HepG2 (cell line): Measurements from ENCODE around the gene SBNO1. TPM values are rescaled to one million over a fixed set of nuclear protein-coding genes. Genes with fewer than 3 reads are reported as not detected.

Experiments
- ATAC-seq: fragments of 200-7000 bp; cut with Tn5 transposase; 3 replicates; pipeline ENCODE4 v1.9.1; 2020; ENCODE audit warnings: mild to moderate bottlenecking, moderate library complexity
- BruUV-seq: library from RNA; stranded (reverse); fragments of 400-500 nt; replicated peaks from 2 replicates; lab custom pipeline; 2021; lab: Mats Ljungman, UMichigan
- CTCF ChIA-PET: fragments of 300-600 bp; formaldehyde crosslinking; extraction: SDS; loops from one replicate; lab custom pipeline; 2021; ENCODE audit warnings: low total read pairs, inconsistent platforms, low intra/inter-chr PET ratio; lab: Yijun Ruan, JAX
- POLR2A ChIA-PET: fragments of 350-600 bp; sonication (Branson Sonifier 250); formaldehyde crosslinking; loops from one replicate; lab custom pipeline; 2020; ENCODE audit warnings: antibody characterized with exemption, inconsistent platforms; lab: Yijun Ruan, JAX
- DNase-seq: peaks from one replicate; pipeline ENCODE4 v3.0.0-alpha.2; 2015; ENCODE audit warnings: low spot score
- FAIRE-seq: peaks from 3 replicates; lab custom pipeline; 2011; peaks lifted over from hg19 to GRCh38; lab: Jason Lieb, UNC
- H2AFZ ChIP-seq: one replicate; pipeline ENCODE4 v1.6.1; 2011; ENCODE audit warnings: low read length, inconsistent platforms
- H3K27ac ChIP-seq: fragments of 300-600 bp; 3 replicates; pipeline ENCODE4 v1.8.0; 2011; ENCODE audit warnings: mixed run types, mild to moderate bottlenecking, mixed read lengths, low read length, inconsistent platforms; ENCODE audit not compliant: insufficient read depth; ENCODE audit errors: extremely low read length
- H3K27me3 ChIP-seq, 2 experiments: fragments of 200-600 bp in 1 of 2; 2 replicates in 1 of 2; 3 replicates in 1 of 2; pipeline versions ENCODE4 v1.6.0 to v1.8.0; 2011; ENCODE audit warnings: low read length in 2 of 2, mild to moderate bottlenecking in 2 of 2, moderate library complexity in 2 of 2, inconsistent platforms in 1 of 2; ENCODE audit not compliant: insufficient read depth in 2 of 2, control insufficient read depth in 1 of 2
- H3K36me3 ChIP-seq, 2 experiments: fragments of 200-600 bp in 1 of 2; replicated peaks in 1 of 2; 2 replicates in 1 of 2; 3 replicates in 1 of 2; pipeline versions ENCODE4 v1.5.1 to v1.8.0; 2011; ENCODE audit warnings: low read length in 2 of 2, inconsistent platforms in 1 of 2; ENCODE audit not compliant: insufficient read depth in 2 of 2, control insufficient read depth in 1 of 2
- H3K4me1 ChIP-seq: 2 replicates; pipeline ENCODE4 v1.5.1; 2012; ENCODE audit warnings: low read length, inconsistent platforms; ENCODE audit not compliant: insufficient read depth
- H3K4me2 ChIP-seq: 2 replicates; pipeline ENCODE4 v1.6.0; 2011; ENCODE audit warnings: low read depth, low read length, inconsistent platforms
- H3K4me3 ChIP-seq, 3 experiments: fragments of 200-600 bp in 1 of 3; sonication (generic), shearing (Covaris generic) in 1 of 3; replicated peaks in 1 of 3; 2 replicates each; pipeline ENCODE4 v1.5.1; 2011 to 2016; ENCODE audit warnings: low read length in 3 of 3, inconsistent platforms in 2 of 3, low read depth in 2 of 3, mild to moderate bottlenecking in 2 of 3, control low read depth in 1 of 3, mixed read lengths in 1 of 3; ENCODE audit not compliant: insufficient read depth in 1 of 3
- H3K79me2 ChIP-seq: one replicate; pipeline ENCODE4 v1.6.1; 2011; ENCODE audit warnings: low read length, inconsistent platforms; ENCODE audit not compliant: insufficient read depth
- H3K9ac ChIP-seq: 2 replicates; pipeline ENCODE4 v1.6.0; 2011; ENCODE audit warnings: mild to moderate bottlenecking, low read depth, low read length, inconsistent platforms; ENCODE audit not compliant: insufficient read depth
- H3K9me3 ChIP-seq: 2 replicates; pipeline ENCODE4 v1.5.1; 2012; ENCODE audit warnings: mild to moderate bottlenecking, low read length
- H4K20me1 ChIP-seq: 2 replicates; pipeline ENCODE4 v1.6.0; 2011; ENCODE audit warnings: inconsistent platforms, mild to moderate bottlenecking, low read length, moderate library complexity; ENCODE audit not compliant: insufficient read depth
- PATZ1 ChIP-seq: sonication (generic); formaldehyde crosslinking; IDR thresholded peaks from 2 replicates; pipeline ENCODE4 v1.4.0; 2020; ENCODE audit warnings: missing genetic modification reagents
- SNRNP70 ChIP-seq: fragments of 200-400 bp; formaldehyde crosslinking; IDR thresholded peaks from 2 replicates; pipeline ENCODE4 v1.6.1; 2017; ENCODE audit warnings: mild to moderate bottlenecking, low read depth, low read length, moderate library complexity
- ZNF407 ChIP-seq: sonication (generic); formaldehyde crosslinking; IDR thresholded peaks from one replicate; pipeline ENCODE4 v1.5.1; 2020; ENCODE audit warnings: mild to moderate bottlenecking, missing genetic modification reagents; ENCODE audit errors: not compliant biosample characterization
- WGBS: methylation state at CpG from one replicate; pipeline ENCODE4 v1.1.6; 2017; ENCODE audit warnings: low lambda C conversion rate; 5-methylcytosine and 5-hydroxymethylcytosine counted together
- in situ Hi-C: cut with HindIII; loops from 2 replicates; pipeline ENCODE4 v1.10.0; 2017; ENCODE audit warnings: low pct_unique_long_range_greater_than_20kb; ENCODE audit not compliant: extremely low pct_ligation_motif_present
- intact Hi-C: fragments of 100-400 bp; cut with micrococcal nuclease; formaldehyde crosslinking; loops from one replicate; pipeline ENCODE4 v1.10.0; 2022; ENCODE audit not compliant: unreplicated experiment
- polyA plus RNA-seq, 8 experiments: library from polyadenylated mRNA; depleted of rRNA in 3 of 8; stranded (reverse) in 7 of 8; unstranded in 1 of 8; fragments of >200 nt; fragmentation: Illumina TruSeq in 4 of 8; extraction: Trizol in 4 of 8; gene quantifications; 2 replicates each; pipeline versions ENCODE4 v1.2.1 to v1.2.3, GENCODE V29; 2011 to 2016; ENCODE audit warnings: low read depth in 4 of 8, missing spikeins in 1 of 8, mixed read lengths in 1 of 8; ENCODE audit not compliant: insufficient read depth in 1 of 8
- total RNA-seq, 5 experiments: library from RNA; depleted of rRNA; stranded (reverse); fragments of >200 nt; fragmentation: Illumina TruSeq; extraction: Trizol; gene quantifications; 2 replicates each; pipeline ENCODE4 v1.2.3, GENCODE V29; 2016; ENCODE audit warnings: low read depth in 1 of 5

Gene SBNO1
- total and polyA plus RNA-seq, 2 of the 13 experiments (the other 11 are each of a cell fraction or from before 2014, with no cell fraction given) = 10.9 to 40.2 TPM

- TF ChIP-seq ZNF407 (CRISPR knock-in tag) (no peak), SNRNP70 (no peak)
- TF ChIP-seq, all 625 proteins: peak for 0
Observed at GRCh38 chr12:123398177-123398549, 33.5 kb upstream of the SBNO1 start (continued).

GRCh38 chr12:123397400-123397799, 32.8 kb upstream of the SBNO1 start:
- Histone ChIP-seq H3K4me1 (no peaks in the 10 kb centered on the region), H3K9ac (no peak overlapping the region), H3K9me3 (no peaks in the 10 kb centered on the region), H2AFZ (no peak overlapping the region), H3K4me2 (no peak overlapping the region), H4K20me1 (no peaks in the 10 kb centered on the region), H3K36me3 (peaks cover 25 to 60% of the 10 kb centered on the region in 2 experiments), H3K27me3 (no peaks in the 10 kb centered on the region), H3K79me2 (peaks cover 23% of the 10 kb centered on the region), H3K27ac (no peak overlapping the region), H3K4me3 (no peak overlapping the region)
- ChIA-PET CTCF (no interaction called here), POLR2A (no interaction called here)
- no peak for FAIRE-seq
- over 99% methylated on average over 6 of the region's 6 CpGs for WGBS
- no TSS peak for BruUV-seq
- DNase-seq = no peak
- intact Hi-C loops (no loop called here), in situ Hi-C loops (no loop called here)
- ATAC-seq = no peak
- TF ChIP-seq PATZ1 (CRISPR knock-in tag) (no peak), ZNF407 (CRISPR knock-in tag) (no peak)
